Breast epithelium (tissue), 4 donors: ENCODE measurements around the gene TPM2. TPM values are rescaled to one million over a fixed set of nuclear protein-coding genes. Genes with fewer than 3 reads are reported as not detected.

Experiments
- DNase-seq, 2 donors: peaks; one replicate each; pipeline ENCODE4 v3.0.0-alpha.2; 2019; ENCODE audit warnings: low spot score in 2 of 2
- H3K27ac ChIP-seq, 2 donors: fragments of 200-600 bp; sonication (generic) in 1 of 2; one replicate each; pipeline ENCODE4 v1.5.1; 2016 to 2019; ENCODE audit warnings: mild to moderate bottlenecking in 1 of 2
- H3K27me3 ChIP-seq, 2 donors: fragments of 200-600 bp; sonication (generic) in 1 of 2; one replicate each; pipeline versions ENCODE4 v1.5.1 to v1.6.0; 2017 to 2019; ENCODE audit warnings: control low read depth in 1 of 2, mild to moderate bottlenecking in 1 of 2
- H3K36me3 ChIP-seq: fragments of 200-600 bp; one replicate; pipeline ENCODE4 v1.5.1; 2019
- H3K4me1 ChIP-seq, 2 donors: fragments of 200-600 bp; sonication (generic); one replicate each; pipeline ENCODE4 v1.5.1; 2016 to 2019; ENCODE audit warnings: control low read depth in 1 of 2
- H3K4me3 ChIP-seq, 3 donors: fragments of 200-600 bp; sonication (generic); 1 replicate in 2 of 3; 2 replicates in 1 of 3; pipeline ENCODE4 v1.5.1; 2016 to 2019; ENCODE audit warnings: mild to moderate bottlenecking in 3 of 3, moderate library complexity in 2 of 3
- H3K9me3 ChIP-seq, 2 donors: fragments of 200-600 bp; sonication (generic) in 1 of 2; one replicate each; pipeline ENCODE4 v1.5.1; 2016 to 2019; ENCODE audit warnings: control low read depth in 1 of 2
- CTCF ChIP-seq, 3 donors: fragments of 450-650 bp; IDR thresholded peaks; one replicate each; pipeline ENCODE4 v1.5.1; 2016 to 2017; ENCODE audit warnings: antibody characterized with exemption in 3 of 3, mild to moderate bottlenecking in 3 of 3, moderate library complexity in 3 of 3
- POLR2A ChIP-seq: fragments of 450-650 bp; IDR thresholded peaks from one replicate; pipeline ENCODE4 v1.6.1; 2016; ENCODE audit warnings: antibody characterized with exemption, mild to moderate bottlenecking, moderate library complexity
- POLR2AphosphoS5 ChIP-seq, 3 donors: sonication (generic); formaldehyde crosslinking; IDR thresholded peaks; one replicate each; pipeline ENCODE4 v1.6.1; 2017; ENCODE audit warnings: antibody characterized with exemption in 3 of 3
- intact Hi-C: fragments of 100-400 bp; cut with DNase I; formaldehyde crosslinking; loops from one replicate; pipeline ENCODE4 v1.15.1; 2023; ENCODE audit warnings: low total_unique reads
- total RNA-seq, 3 donors: library from RNA; depleted of rRNA; stranded (reverse); fragments of >200 nt; gene quantifications; one replicate each; pipeline ENCODE4 v1.1.0, GENCODE V29; 2016

Gene TPM2
- 100 to 1,000 TPM; 143 to 402 (median 258) TPM for total RNA-seq

GRCh38 chr9:35689542-35690293 lies at the start of gene TPM2:
Gene TPM2 (minus strand): TSS chr9:35689925. CDS start chr9:35689817, 108 bp downstream.
- TF ChIP-seq CTCF (IDR thresholded peaks at IDR 0.05), result no peak
- peak; percentile 21 for TF ChIP-seq POLR2A
- peak; percentile 69 to 75 (median 74) for TF ChIP-seq POLR2AphosphoS5 (IDR thresholded peaks at IDR 0.05)

DNA sequence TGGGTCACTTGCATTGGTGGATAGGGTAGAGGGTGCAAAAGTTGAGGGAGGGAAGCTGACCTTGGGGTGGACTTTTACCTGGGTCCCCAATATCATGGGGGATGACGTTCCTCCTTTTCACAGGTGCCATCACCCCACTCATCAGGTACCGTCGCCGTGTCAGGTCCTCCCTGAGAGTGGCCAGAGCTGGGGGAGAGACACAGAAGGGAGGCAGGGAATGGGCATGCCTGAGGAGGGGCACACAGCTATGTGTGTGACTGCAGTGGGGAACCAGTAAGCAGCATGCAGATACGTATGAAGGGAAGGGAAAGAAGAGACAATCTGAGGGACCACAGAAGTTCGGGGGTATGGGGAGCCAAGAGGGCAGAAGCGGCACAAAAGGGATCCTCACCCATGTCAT lies 49.2 kb upstream of the TPM2 start:
- no peak overlapping the region for H3K27ac ChIP-seq
- no peak for TF ChIP-seq CTCF (IDR thresholded peaks at IDR 0.05)
- TF ChIP-seq POLR2A, result no peak
- no peak for TF ChIP-seq POLR2AphosphoS5 (IDR thresholded peaks at IDR 0.05)
- no peak for DNase-seq

More at GRCh38 chr9:35689542-35690293, at the start of gene TPM2:
- Histone ChIP-seq H3K36me3 (no peaks in the 10 kb centered on the region), H3K9me3 (no peaks in the 10 kb centered on the region), H3K4me3 (peak within 1 kb of the TSS; percentile 55 to 81 (median 68)), H3K27ac (peak within 1 kb of the TSS; percentile 92 to 94), H3K4me1 (peaks cover 0 to 3% of the 10 kb centered on the region in 2 donors), H3K27me3 (no peaks in the 10 kb centered on the region)
- peak; percentile 69 to 88 for DNase-seq
- intact Hi-C loops, result no loop called here

DNA sequence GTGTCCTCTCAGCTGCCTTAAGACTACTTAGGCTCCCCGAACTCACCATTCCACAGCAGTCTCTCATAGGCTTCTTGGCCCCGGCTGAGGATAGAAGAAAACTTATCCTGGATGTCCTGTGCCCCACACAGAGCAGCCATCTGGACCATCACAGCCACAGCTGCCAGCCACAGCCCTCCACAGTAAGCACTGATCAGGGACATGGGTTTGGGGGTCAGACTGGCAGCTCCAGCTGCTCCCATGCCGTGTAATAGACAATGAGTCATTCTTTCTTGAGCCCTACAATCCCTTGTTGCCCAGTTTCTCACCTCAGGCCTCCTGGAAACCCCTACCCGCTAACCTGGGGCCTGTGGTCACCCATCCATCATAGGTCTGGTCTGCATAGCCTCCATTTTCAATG lies 48.5 kb upstream of the TPM2 start:
- no peak for DNase-seq
- peaks cover 0 to 5% of the 10 kb centered on the region in 2 donors for H3K4me1 ChIP-seq
- no peak overlapping the region for H3K27ac ChIP-seq
- no peaks in the 10 kb centered on the region for H3K27me3 ChIP-seq
- TF ChIP-seq CTCF (IDR thresholded peaks at IDR 0.05) (no peak), POLR2A (no peak), POLR2AphosphoS5 (IDR thresholded peaks at IDR 0.05) (no peak)
- intact Hi-C loops, result no loop called here
- H3K9me3 ChIP-seq, result no peaks in the 10 kb centered on the region
- no peak overlapping the region for H3K4me3 ChIP-seq
- H3K36me3 ChIP-seq, result peaks cover 13% of the 10 kb centered on the region

More for the DNA sequence above, 49.2 kb upstream of the TPM2 start:
- Histone ChIP-seq H3K36me3 (peaks cover 13% of the 10 kb centered on the region), H3K4me1 (no peaks in the 10 kb centered on the region), H3K9me3 (no peaks in the 10 kb centered on the region), H3K4me3 (no peak overlapping the region), H3K27me3 (no peaks in the 10 kb centered on the region)
- intact Hi-C loops, result no loop called here

DNA sequence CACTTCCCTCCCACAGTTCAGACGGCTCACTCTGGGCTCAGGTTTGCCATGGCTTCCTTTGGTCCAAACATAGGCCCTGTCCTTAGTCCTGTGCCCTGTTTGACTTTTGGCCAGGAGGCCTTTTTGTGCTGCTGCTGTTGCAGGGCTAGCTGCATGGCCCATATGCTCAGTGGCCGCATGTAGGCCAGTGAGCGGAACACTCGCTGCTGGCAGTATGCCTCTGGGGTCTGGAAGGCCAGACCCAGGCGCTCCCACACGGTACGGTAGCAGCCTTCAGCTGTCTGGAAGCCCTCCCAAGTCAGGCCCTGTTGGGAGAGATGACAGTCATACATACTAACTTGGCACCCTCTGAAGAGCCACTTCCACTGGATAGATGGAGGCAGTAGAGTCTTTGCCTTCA lies 47.4 kb upstream of the TPM2 start:
- no peak for DNase-seq
- peaks cover 0 to 6% of the 10 kb centered on the region in 2 donors for H3K4me1 ChIP-seq
- no peak overlapping the region for H3K4me3 ChIP-seq
- intact Hi-C loops, result no loop called here
- no peak overlapping the region for H3K27ac ChIP-seq
- TF ChIP-seq CTCF (IDR thresholded peaks at IDR 0.05), result no peak
- TF ChIP-seq POLR2AphosphoS5 (IDR thresholded peaks at IDR 0.05), result no peak
- H3K9me3 ChIP-seq, result no peaks in the 10 kb centered on the region
- peaks cover 13% of the 10 kb centered on the region for H3K36me3 ChIP-seq
- H3K27me3 ChIP-seq, result no peaks in the 10 kb centered on the region

DNA sequence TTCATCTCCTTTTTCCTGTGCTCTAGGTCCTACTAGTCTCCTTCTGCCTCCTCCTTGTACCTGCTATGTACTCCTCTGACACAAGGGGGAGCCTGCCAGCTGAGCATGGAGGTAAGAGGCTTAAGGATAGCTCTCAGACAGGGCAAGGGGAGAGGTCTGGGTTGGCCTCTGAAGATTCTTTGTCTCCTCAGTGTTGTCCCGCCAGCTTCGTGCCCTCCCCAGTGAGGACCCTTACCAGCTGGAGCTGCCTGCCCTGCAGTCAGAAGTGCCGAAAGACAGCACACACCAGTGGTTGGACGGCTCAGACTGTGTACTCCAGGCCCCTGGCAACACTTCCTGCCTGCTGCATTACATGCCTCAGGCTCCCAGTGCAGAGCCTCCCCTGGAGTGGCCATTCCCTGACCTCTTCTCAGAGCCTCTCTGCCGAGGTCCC lies 46.5 kb upstream of the TPM2 start:
- Histone ChIP-seq H3K27ac (peak overlapping the region in 1 of 2 donors; percentile 33), H3K9me3 (no peaks in the 10 kb centered on the region), H3K4me1 (peaks cover 0 to 6% of the 10 kb centered on the region in 2 donors), H3K36me3 (peaks cover 13% of the 10 kb centered on the region), H3K4me3 (no peak overlapping the region), H3K27me3 (no peaks in the 10 kb centered on the region)
- intact Hi-C loops, result no loop called here
- TF ChIP-seq POLR2AphosphoS5 (IDR thresholded peaks at IDR 0.05) (no peak), CTCF (IDR thresholded peaks at IDR 0.05) (peak; percentile 40 to 68 (median 64))
- peak in 1 of 2 donors; percentile 62 for DNase-seq
